MM.1S (cell line): ENCODE results near the gene CYREN.

Experiments
- DNase-seq: peaks from one replicate; pipeline ENCODE4 v3.0.0-alpha.2; 2015
- H2AFZ ChIP-seq: fragments of 300-600 bp; sonication (generic); 2 replicates; pipeline ENCODE4 v1.6.0; 2016; ENCODE audit warnings: antibody characterized with exemption, low read length
- H3F3A ChIP-seq: fragments of 300-600 bp; sonication (generic); 2 replicates; pipeline ENCODE4 v1.6.1; 2016; ENCODE audit warnings: mild to moderate bottlenecking, antibody characterized with exemption, low read length, moderate library complexity, mixed read lengths; ENCODE audit not compliant: insufficient read depth
- H3K27ac ChIP-seq: fragments of 300-600 bp; sonication (generic); 2 replicates; pipeline ENCODE4 v1.5.1; 2016; ENCODE audit warnings: mild to moderate bottlenecking, low read length
- H3K27me3 ChIP-seq: fragments of 300-600 bp; sonication (generic); replicated peaks from 2 replicates; pipeline ENCODE4 v1.6.0; 2016; ENCODE audit warnings: low read length; ENCODE audit not compliant: insufficient read depth
- H3K36me3 ChIP-seq: fragments of 300-600 bp; sonication (generic); replicated peaks from 2 replicates; pipeline ENCODE4 v1.6.1; 2016; ENCODE audit warnings: mild to moderate bottlenecking, low read length, mixed read lengths; ENCODE audit not compliant: insufficient read depth
- H3K4me1 ChIP-seq: fragments of 300-600 bp; sonication (generic); 2 replicates; pipeline ENCODE4 v1.6.1; 2016; ENCODE audit warnings: low read length, mixed read lengths
- H3K4me2 ChIP-seq: fragments of 300-600 bp; sonication (generic); 2 replicates; pipeline ENCODE4 v1.6.0; 2016; ENCODE audit warnings: low read depth, low read length
- H3K4me3 ChIP-seq: fragments of 300-600 bp; sonication (generic); 2 replicates; pipeline ENCODE4 v1.5.1; 2016; ENCODE audit warnings: low read length, mixed read lengths
- H3K79me2 ChIP-seq: fragments of 300-600 bp; sonication (generic); 2 replicates; pipeline ENCODE4 v1.6.1; 2016; ENCODE audit warnings: mixed run types, low read length, mixed read lengths
- H3K9ac ChIP-seq: fragments of 300-600 bp; sonication (generic); 2 replicates; pipeline ENCODE4 v1.6.1; 2016; ENCODE audit warnings: low read length, mixed read lengths
- H3K9me2 ChIP-seq: fragments of 300-600 bp; sonication (generic); replicated peaks from 2 replicates; pipeline ENCODE4 v1.6.1; 2016; ENCODE audit warnings: mild to moderate bottlenecking, low read length, mixed read lengths; ENCODE audit not compliant: insufficient read depth
- H3K9me3 ChIP-seq: fragments of 300-600 bp; sonication (generic); replicated peaks from 2 replicates; pipeline ENCODE4 v1.6.1; 2016; ENCODE audit warnings: mild to moderate bottlenecking, low read length, mixed read lengths; ENCODE audit not compliant: insufficient read depth
- H4K20me1 ChIP-seq: fragments of 300-600 bp; sonication (generic); 2 replicates; pipeline ENCODE4 v1.6.1; 2016; ENCODE audit warnings: mild to moderate bottlenecking, low read length, moderate library complexity, mixed read lengths; ENCODE audit not compliant: insufficient read depth
- CTCF ChIP-seq: fragments of 300-600 bp; sonication (generic); IDR thresholded peaks from 2 replicates; pipeline ENCODE4 v1.5.1; 2016; ENCODE audit warnings: antibody characterized with exemption, low read length, mixed read lengths
- EZH2 ChIP-seq: fragments of 300-600 bp; sonication (generic); optimal IDR thresholded peaks from 2 replicates; pipeline ENCODE3; 2017; ENCODE audit warnings: low read depth, mild to moderate bottlenecking, antibody characterized with exemption, low read length, mixed read lengths
- EZH2phosphoT487 ChIP-seq: fragments of 300-600 bp; sonication (generic); IDR thresholded peaks from 2 replicates; pipeline ENCODE4 v1.6.1; 2018; ENCODE audit warnings: antibody characterized with exemption, low read length

Gene CYREN

GRCh38 chr7:135156290-135156689 is 14.2 kb downstream of the CYREN start:
- no peaks in the 10 kb centered on the region for H3K9me3 ChIP-seq
- no peak overlapping the region for H3K4me2 ChIP-seq
- H3K27me3 ChIP-seq = no peaks in the 10 kb centered on the region
- TF ChIP-seq EZH2phosphoT487 (no peak), CTCF (no peak), EZH2 (no peak)
- H3K27ac ChIP-seq = no peak overlapping the region
- no peak overlapping the region for H2AFZ ChIP-seq
- H3F3A ChIP-seq = peaks cover 18% of the 10 kb centered on the region
- no peak overlapping the region for H3K4me3 ChIP-seq
- H4K20me1 ChIP-seq = no peaks in the 10 kb centered on the region
- peaks cover 82% of the 10 kb centered on the region for H3K79me2 ChIP-seq
- no peaks in the 10 kb centered on the region for H3K36me3 ChIP-seq
- H3K9me2 ChIP-seq = no peaks in the 10 kb centered on the region
- H3K4me1 ChIP-seq = peaks cover 39% of the 10 kb centered on the region
- DNase-seq = no peak
- no peak overlapping the region for H3K9ac ChIP-seq

DNA sequence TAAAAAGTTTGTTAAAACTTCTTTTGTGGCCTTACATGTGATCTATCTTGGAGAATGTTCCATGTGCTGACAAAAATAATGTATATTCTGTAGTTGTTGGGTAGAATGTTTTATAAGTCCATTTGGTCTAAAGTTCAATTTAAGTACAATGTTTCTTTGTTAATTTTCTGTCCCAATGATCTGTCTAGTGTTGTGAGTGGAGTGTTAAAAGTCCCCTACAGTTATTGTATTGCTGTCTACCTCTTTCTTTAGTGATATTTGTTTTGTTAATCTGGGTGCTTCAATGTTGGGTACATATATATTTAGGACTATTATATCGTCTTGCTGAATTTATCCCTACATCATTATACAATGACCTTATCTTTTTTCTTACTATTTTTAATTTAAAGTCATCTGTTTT is 15.8 kb downstream of the CYREN start:
- Histone ChIP-seq H3K9me3 (no peaks in the 10 kb centered on the region), H3K9me2 (no peaks in the 10 kb centered on the region), H3K4me3 (no peak overlapping the region), H3K36me3 (no peaks in the 10 kb centered on the region), H3K27ac (no peak overlapping the region), H3K9ac (no peak overlapping the region), H4K20me1 (no peaks in the 10 kb centered on the region), H3K27me3 (no peaks in the 10 kb centered on the region), H3K79me2 (peaks cover 88% of the 10 kb centered on the region), H3F3A (peaks cover 8% of the 10 kb centered on the region), H3K4me1 (peaks cover 31% of the 10 kb centered on the region), H2AFZ (no peak overlapping the region), H3K4me2 (no peak overlapping the region)
- no peak for TF ChIP-seq CTCF
- TF ChIP-seq EZH2phosphoT487 = no peak
- no peak for TF ChIP-seq EZH2
- no peak for DNase-seq

- peaks cover 21% of the 10 kb centered on the region for H3F3A ChIP-seq
- no peaks in the 10 kb centered on the region for H3K9me3 ChIP-seq
- TF ChIP-seq CTCF = no peak
- no peak for TF ChIP-seq EZH2phosphoT487
- DNase-seq = no peak
- no peaks in the 10 kb centered on the region for H3K36me3 ChIP-seq
- no peak overlapping the region for H2AFZ ChIP-seq
- H3K79me2 ChIP-seq = peaks cover 78% of the 10 kb centered on the region
- H3K9me2 ChIP-seq = no peaks in the 10 kb centered on the region
- H3K4me2 ChIP-seq = no peak overlapping the region
- H3K27me3 ChIP-seq = no peaks in the 10 kb centered on the region
- H3K9ac ChIP-seq = no peak overlapping the region
- H3K27ac ChIP-seq = no peak overlapping the region
- no peak overlapping the region for H3K4me3 ChIP-seq
- peaks cover 18% of the 10 kb centered on the region for H3K4me1 ChIP-seq
- no peaks in the 10 kb centered on the region for H4K20me1 ChIP-seq
Observed at GRCh38 chr7:135152442-135152841, 18.1 kb downstream of the CYREN start.

- Histone ChIP-seq H3K4me2 (no peak overlapping the region), H3K9me3 (no peaks in the 10 kb centered on the region), H3F3A (peaks cover 30% of the 10 kb centered on the region), H2AFZ (no peak overlapping the region), H3K9me2 (no peaks in the 10 kb centered on the region), H3K4me3 (no peak overlapping the region), H3K79me2 (peaks cover 69% of the 10 kb centered on the region), H3K9ac (no peak overlapping the region), H3K36me3 (no peaks in the 10 kb centered on the region), H3K27me3 (no peaks in the 10 kb centered on the region), H3K27ac (no peak overlapping the region), H4K20me1 (no peaks in the 10 kb centered on the region), H3K4me1 (peaks cover 25% of the 10 kb centered on the region)
- TF ChIP-seq CTCF (no peak), EZH2phosphoT487 (no peak), EZH2 (no peak)
- no peak for DNase-seq
Observed at GRCh38 chr7:135151533-135151932, 19.0 kb downstream of the CYREN start.
